K562 (cell line): ENCODE data around the gene NEMP1. TPM values are rescaled to one million over a fixed set of nuclear protein-coding genes. Genes with fewer than 3 reads are reported as not detected.

ENCODE experiments used
- ARID1B ChIP-seq: fragments of 450-650 bp; IDR thresholded peaks from 2 replicates; pipeline ENCODE4 v1.6.1; 2016; ENCODE audit warnings: antibody characterized with exemption, mild to moderate bottlenecking, inconsistent platforms
- ARID2 ChIP-seq: fragments of 450-650 bp; IDR thresholded peaks from 2 replicates; pipeline ENCODE4 v1.6.1; 2017; ENCODE audit warnings: antibody characterized with exemption, mild to moderate bottlenecking
- CBX1 ChIP-seq: sonication (generic); IDR thresholded peaks from 2 replicates; pipeline ENCODE4 v1.6.1; 2016; ENCODE audit warnings: antibody characterized with exemption, low read depth, mild to moderate bottlenecking
- GATAD2A ChIP-seq: fragments of 450-650 bp; IDR thresholded peaks from 2 replicates; pipeline ENCODE4 v1.6.1; 2017
- HOXB6 ChIP-seq: fragments of 250-450 bp; sonication (Bioruptor Pico); IDR thresholded peaks from 2 replicates; pipeline ENCODE4 v1.5.1; 2022; ENCODE audit warnings: mild to moderate bottlenecking, borderline replicate concordance
- KAT7 ChIP-seq: sonication (generic); formaldehyde crosslinking; IDR thresholded peaks from 2 replicates; pipeline ENCODE4 v1.8.0; 2022; ENCODE audit warnings: missing genetic modification reagents, mild to moderate bottlenecking, borderline replicate concordance
- L3MBTL2 ChIP-seq: fragments of 450-650 bp; IDR thresholded peaks from 2 replicates; pipeline ENCODE4 v1.6.1; 2016; ENCODE audit warnings: mild to moderate bottlenecking, moderate library complexity
- LCOR ChIP-seq: sonication (generic); formaldehyde crosslinking; IDR thresholded peaks from 2 replicates; pipeline ENCODE4 v1.8.0; 2022; ENCODE audit warnings: mild to moderate bottlenecking, missing genetic modification reagents
- MAFK ChIP-seq: IDR thresholded peaks from 2 replicates; pipeline ENCODE4 v1.6.1; 2011; ENCODE audit warnings: low read length, improper control_type of control experiment
- NFIC ChIP-seq: fragments of 450-650 bp; IDR thresholded peaks from 2 replicates; pipeline ENCODE4 v1.6.1; 2017; ENCODE audit warnings: mild to moderate bottlenecking, inconsistent platforms
- NFRKB ChIP-seq: fragments of 450-650 bp; IDR thresholded peaks from 2 replicates; pipeline ENCODE4 v1.6.1; 2016; ENCODE audit warnings: low read depth
- POLR2A ChIP-seq: fragments of 450-650 bp; conservative IDR thresholded peaks from 2 replicates; pipeline ENCODE4 v1.6.1; 2016
- POLR3G ChIP-seq: IDR thresholded peaks from 2 replicates; pipeline ENCODE4 v1.6.1; 2011; ENCODE audit not compliant: insufficient read length, insufficient replicate concordance; ENCODE audit errors: extremely low read depth
- RBM39 ChIP-seq: fragments of 200-400 bp; formaldehyde crosslinking; optimal IDR thresholded peaks from 2 replicates; pipeline ENCODE3; 2018; ENCODE audit warnings: low read depth, low read length
- SPI1 ChIP-seq: IDR thresholded peaks from 2 replicates; pipeline ENCODE4 v1.6.1; 2011; ENCODE audit warnings: low read depth, low read length, control low read depth, borderline replicate concordance
- TAF1 ChIP-seq: IDR thresholded peaks from 2 replicates; pipeline ENCODE4 v1.6.1; 2011; ENCODE audit warnings: mild to moderate bottlenecking, low read length, moderate library complexity; ENCODE audit not compliant: insufficient read depth, control insufficient read depth, severe bottlenecking; ENCODE audit errors: extremely low read depth
- TAL1 ChIP-seq: fragments of 450-650 bp; IDR thresholded peaks from 2 replicates; pipeline ENCODE4 v1.6.1; 2016; ENCODE audit warnings: mild to moderate bottlenecking
- TFAM ChIP-seq: fragments of 250-450 bp; sonication (Bioruptor Pico); conservative IDR thresholded peaks from 2 replicates; pipeline ENCODE4 v1.5.0; 2021; ENCODE audit warnings: mild to moderate bottlenecking, moderate library complexity
- ZBTB1 ChIP-seq: sonication (generic); formaldehyde crosslinking; IDR thresholded peaks from 2 replicates; pipeline ENCODE4 v1.8.1; 2023; ENCODE audit warnings: missing genetic modification reagents, low read depth, mild to moderate bottlenecking, borderline replicate concordance
- ZNF589 ChIP-seq: fragments of 200-800 bp; sonication (Bioruptor generic); IDR thresholded peaks from 2 replicates; pipeline ENCODE4 v1.6.1; 2016; ENCODE audit warnings: low read depth, missing genetic modification characterization, missing compliant biosample characterization
- polyA plus RNA-seq, 8 experiments: library from polyadenylated mRNA; depleted of rRNA in 4 of 8; stranded (reverse) in 5 of 8; unstranded in 3 of 8; fragments of >200 nt; fragmentation: Nextera tagmentation in 2 of 8; fragmentation: Illumina TruSeq in 1 of 8; extraction: Ambion mirVana in 2 of 8; extraction: Trizol in 1 of 8; gene quantifications; 2 replicates each; pipeline versions ENCODE4 v1.2.1 to v1.2.3, GENCODE V29; 2011 to 2014; ENCODE audit warnings: inconsistent platforms in 1 of 8, missing spikeins in 1 of 8
- total RNA-seq, 7 experiments: library from RNA; depleted of rRNA in 6 of 7; stranded (reverse); fragments of >200 nt in 6 of 7; fragmentation: Illumina TruSeq in 2 of 7; extraction: Trizol in 2 of 7; gene quantifications; 2 replicates each; pipeline versions ENCODE4 v1.2.1 to v1.2.3, GENCODE V29; 2011 to 2021; ENCODE audit warnings: low replicate concordance in 1 of 7
- TF ChIP-seq, protein P1 (sequence below): fragments of 450-650 bp; IDR thresholded peaks from one replicate; pipeline ENCODE4 v1.6.1; 2018; ENCODE audit warnings: mild to moderate bottlenecking, moderate library complexity; ENCODE audit not compliant: partially characterized antibody
- TF ChIP-seq, protein P2 (sequence below): sonication (generic); formaldehyde crosslinking; IDR thresholded peaks from 2 replicates; pipeline ENCODE4 v1.8.0; 2022; ENCODE audit warnings: mild to moderate bottlenecking, missing genetic modification reagents
- TF ChIP-seq, protein P3 (sequence below): fragments of 450-650 bp; IDR thresholded peaks from 2 replicates; pipeline ENCODE4 v1.7.1; 2018; ENCODE audit warnings: mild to moderate bottlenecking, low read depth; ENCODE audit not compliant: partially characterized antibody

Gene NEMP1
- total and polyA plus RNA-seq, 9 of the 15 experiments (the other 6 are each of a cell fraction or from before 2014, with no cell fraction given): 9.5 to 82.2 (median 41.2) TPM

DNA sequence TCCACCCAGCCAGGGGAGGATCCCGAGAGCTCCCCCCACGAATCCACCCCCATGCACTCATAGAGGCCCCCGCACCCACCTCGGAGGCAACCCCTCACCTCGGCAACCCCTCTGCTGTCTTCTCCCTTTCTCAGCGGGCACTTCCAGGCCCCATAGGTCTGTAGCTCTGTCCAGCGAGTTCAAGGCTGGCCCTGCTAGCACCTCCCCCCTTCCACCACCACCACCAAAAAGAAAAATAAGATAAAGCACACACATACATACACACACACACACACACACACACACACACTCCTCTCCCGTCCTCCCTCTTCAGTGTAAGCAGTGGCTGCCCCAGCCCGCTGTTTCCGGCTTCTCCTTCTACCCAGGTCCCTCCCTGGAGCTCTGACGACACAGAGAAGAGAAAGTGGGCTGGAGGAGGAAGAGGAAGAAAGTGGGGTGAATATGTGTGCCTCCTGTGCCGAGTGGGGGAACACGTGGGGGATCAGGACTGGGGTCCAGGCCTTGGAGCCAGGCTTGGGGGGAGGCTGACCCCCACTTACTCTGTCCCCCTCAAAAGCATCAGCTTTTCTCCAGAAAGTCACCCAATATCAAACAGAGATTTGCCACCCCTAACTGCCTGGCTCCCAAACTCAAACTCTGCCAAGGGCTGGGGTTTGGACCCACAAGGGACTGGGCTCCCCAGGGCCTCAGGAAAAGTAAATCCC lies 32.6 kb upstream of the NEMP1 start, which contains the start of gene STAT6 (continued):
- TF ChIP-seq, protein P1, sequence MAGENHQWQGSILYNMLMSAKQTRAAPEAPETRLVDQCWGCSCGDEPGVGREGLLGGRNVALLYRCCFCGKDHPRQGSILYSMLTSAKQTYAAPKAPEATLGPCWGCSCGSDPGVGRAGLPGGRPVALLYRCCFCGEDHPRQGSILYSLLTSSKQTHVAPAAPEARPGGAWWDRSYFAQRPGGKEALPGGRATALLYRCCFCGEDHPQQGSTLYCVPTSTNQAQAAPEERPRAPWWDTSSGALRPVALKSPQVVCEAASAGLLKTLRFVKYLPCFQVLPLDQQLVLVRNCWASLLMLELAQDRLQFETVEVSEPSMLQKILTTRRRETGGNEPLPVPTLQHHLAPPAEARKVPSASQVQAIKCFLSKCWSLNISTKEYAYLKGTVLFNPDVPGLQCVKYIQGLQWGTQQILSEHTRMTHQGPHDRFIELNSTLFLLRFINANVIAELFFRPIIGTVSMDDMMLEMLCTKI: no peak
- TF ChIP-seq NFRKB: peak; percentile 84
- TF ChIP-seq HOXB6 (CRISPR knock-in tag): no peak
- no peak for TF ChIP-seq TFAM (CRISPR knock-in tag)
- TF ChIP-seq RBM39: no peak
- TF ChIP-seq KAT7 (CRISPR knock-in tag): peak; percentile 74; the same call in 1 of the 2 replicates
- 0 out of 2 replicates have a peak, but pooled peaks have one; percentile 25 for TF ChIP-seq TAL1
- peak; percentile 16; the same call in 1 of the 2 replicates for TF ChIP-seq NFIC
- peak; percentile 43; the same call in 1 of the 2 replicates for TF ChIP-seq ARID2
- peak; percentile 59 for TF ChIP-seq TAF1
- TF ChIP-seq, protein P2, sequence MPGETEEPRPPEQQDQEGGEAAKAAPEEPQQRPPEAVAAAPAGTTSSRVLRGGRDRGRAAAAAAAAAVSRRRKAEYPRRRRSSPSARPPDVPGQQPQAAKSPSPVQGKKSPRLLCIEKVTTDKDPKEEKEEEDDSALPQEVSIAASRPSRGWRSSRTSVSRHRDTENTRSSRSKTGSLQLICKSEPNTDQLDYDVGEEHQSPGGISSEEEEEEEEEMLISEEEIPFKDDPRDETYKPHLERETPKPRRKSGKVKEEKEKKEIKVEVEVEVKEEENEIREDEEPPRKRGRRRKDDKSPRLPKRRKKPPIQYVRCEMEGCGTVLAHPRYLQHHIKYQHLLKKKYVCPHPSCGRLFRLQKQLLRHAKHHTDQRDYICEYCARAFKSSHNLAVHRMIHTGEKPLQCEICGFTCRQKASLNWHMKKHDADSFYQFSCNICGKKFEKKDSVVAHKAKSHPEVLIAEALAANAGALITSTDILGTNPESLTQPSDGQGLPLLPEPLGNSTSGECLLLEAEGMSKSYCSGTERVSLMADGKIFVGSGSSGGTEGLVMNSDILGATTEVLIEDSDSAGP (CRISPR knock-in tag): no peak
- peak; percentile 25; the same call in 1 of the 2 replicates for TF ChIP-seq SPI1
- no peak for TF ChIP-seq ZBTB1 (CRISPR knock-in tag)
- TF ChIP-seq L3MBTL2: peak; percentile 42; the same call in 1 of the 2 replicates
- no peak for TF ChIP-seq POLR3G
- TF ChIP-seq CBX1: 0 out of 2 replicates have a peak, but pooled peaks have one; percentile 26
- peak; percentile 74 for TF ChIP-seq ARID1B
- TF ChIP-seq GATAD2A: peak; percentile 30; the same call in 1 of the 2 replicates
- TF ChIP-seq ZNF589 (CRISPR knock-in tag): peak; percentile 61; the same call in 1 of the 2 replicates
- peak; percentile 85 for TF ChIP-seq POLR2A
- TF ChIP-seq LCOR (CRISPR knock-in tag): no peak; the same call in 1 of the 2 replicates
- no peak for TF ChIP-seq MAFK
- TF ChIP-seq, protein P3, sequence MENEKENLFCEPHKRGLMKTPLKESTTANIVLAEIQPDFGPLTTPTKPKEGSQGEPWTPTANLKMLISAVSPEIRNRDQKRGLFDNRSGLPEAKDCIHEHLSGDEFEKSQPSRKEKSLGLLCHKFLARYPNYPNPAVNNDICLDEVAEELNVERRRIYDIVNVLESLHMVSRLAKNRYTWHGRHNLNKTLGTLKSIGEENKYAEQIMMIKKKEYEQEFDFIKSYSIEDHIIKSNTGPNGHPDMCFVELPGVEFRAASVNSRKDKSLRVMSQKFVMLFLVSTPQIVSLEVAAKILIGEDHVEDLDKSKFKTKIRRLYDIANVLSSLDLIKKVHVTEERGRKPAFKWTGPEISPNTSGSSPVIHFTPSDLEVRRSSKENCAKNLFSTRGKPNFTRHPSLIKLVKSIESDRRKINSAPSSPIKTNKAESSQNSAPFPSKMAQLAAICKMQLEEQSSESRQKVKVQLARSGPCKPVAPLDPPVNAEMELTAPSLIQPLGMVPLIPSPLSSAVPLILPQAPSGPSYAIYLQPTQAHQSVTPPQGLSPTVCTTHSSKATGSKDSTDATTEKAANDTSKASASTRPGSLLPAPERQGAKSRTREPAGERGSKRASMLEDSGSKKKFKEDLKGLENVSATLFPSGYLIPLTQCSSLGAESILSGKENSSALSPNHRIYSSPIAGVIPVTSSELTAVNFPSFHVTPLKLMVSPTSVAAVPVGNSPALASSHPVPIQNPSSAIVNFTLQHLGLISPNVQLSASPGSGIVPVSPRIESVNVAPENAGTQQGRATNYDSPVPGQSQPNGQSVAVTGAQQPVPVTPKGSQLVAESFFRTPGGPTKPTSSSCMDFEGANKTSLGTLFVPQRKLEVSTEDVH: peak; percentile 44
